IPS-11a (cell line): ENCODE results near the gene HDC.

Experiments used
- H3K4me3 ChIP-seq: one replicate; pipeline ENCODE4 v1.5.1; 2013; ENCODE audit warnings: low read depth, low read length, control low read depth

Gene HDC, protein sequence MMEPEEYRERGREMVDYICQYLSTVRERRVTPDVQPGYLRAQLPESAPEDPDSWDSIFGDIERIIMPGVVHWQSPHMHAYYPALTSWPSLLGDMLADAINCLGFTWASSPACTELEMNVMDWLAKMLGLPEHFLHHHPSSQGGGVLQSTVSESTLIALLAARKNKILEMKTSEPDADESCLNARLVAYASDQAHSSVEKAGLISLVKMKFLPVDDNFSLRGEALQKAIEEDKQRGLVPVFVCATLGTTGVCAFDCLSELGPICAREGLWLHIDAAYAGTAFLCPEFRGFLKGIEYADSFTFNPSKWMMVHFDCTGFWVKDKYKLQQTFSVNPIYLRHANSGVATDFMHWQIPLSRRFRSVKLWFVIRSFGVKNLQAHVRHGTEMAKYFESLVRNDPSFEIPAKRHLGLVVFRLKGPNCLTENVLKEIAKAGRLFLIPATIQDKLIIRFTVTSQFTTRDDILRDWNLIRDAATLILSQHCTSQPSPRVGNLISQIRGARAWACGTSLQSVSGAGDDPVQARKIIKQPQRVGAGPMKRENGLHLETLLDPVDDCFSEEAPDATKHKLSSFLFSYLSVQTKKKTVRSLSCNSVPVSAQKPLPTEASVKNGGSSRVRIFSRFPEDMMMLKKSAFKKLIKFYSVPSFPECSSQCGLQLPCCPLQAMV

DNA sequence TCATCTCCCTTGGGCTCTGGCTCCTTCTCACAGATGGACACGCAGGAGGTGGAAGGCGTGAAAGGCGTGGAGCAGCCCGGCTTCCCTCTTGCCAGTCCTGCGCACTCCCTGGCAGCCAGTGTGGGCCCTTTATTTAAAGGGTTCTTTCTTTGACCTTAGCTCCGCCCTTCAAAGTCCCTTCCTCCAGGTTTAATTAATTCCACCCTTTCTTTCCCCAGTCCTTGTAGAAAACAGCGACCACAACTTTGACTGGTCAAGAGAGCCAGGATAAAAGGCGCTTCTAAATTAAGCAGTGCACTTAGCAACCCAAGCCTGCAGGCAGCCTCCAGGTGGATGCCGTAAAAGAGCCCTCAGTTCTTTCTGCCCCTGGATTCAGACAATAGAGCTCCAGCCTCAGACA, at the start of gene HDC:
HDC (minus strand) TSS at position 107 of the 400 bp plus-strand sequence; CDS start at position 4, 103 bp downstream.
- H3K4me3 ChIP-seq, result no peak within 1 kb of the TSS

DNA sequence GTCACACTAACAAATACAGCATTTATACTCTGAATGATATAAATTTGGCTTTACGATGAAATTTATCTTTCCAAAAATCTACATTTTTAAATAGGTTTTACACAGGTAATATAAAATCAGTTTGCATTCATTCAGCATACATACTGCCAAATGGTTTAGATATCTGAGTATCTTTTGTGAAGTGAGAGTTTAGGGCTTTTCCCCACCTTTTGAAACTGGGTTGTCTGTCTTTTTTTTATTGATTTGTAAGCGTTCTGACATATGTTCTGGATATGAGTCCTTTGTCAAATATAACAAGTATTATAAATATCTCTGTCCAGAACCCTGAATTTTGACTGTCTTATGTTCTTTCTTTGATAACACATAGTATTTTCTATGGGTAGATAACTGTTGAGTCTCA, 47.1 kb upstream of the HDC start:
- no peak overlapping the region for H3K4me3 ChIP-seq

DNA sequence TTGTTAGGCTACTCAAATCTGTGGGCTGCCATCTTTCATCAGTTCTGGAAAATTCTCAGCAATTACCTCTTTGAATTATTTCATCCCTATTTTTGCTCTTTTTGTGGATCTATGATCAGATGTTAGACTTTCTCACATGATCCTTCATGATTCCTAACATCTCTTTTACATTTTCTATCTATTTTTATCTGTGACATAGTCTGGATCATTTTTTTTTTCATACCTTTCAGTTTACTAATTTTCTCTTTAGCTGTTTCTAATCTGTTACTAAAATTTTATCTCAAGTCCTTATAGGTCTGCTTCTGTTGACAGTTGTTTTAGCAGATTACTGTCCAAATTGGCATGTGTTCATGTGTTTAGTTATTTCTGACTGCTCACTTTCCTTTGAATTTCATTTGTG, 42.3 kb upstream of the HDC start:
- H3K4me3 ChIP-seq, result no peak overlapping the region

DNA sequence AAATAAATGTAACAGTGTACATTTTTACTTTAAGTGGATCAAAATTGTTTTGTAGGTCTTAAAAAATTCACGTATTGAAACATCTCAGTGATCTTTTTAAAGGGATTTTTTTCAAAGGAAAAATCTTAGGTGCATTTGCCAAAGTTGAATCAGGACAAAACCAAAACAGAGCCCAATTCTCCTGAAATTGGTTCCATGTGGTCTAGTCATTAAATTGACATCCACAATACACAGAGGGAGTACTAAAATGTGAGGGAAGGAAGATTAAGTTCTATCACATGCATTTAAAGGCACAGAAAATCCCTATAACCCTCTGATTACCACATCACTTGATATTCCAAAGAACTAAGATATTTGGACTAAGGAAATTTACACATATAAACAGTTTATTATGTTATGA, 39.3 kb upstream of the HDC start:
- H3K4me3 ChIP-seq, result no peak overlapping the region

DNA sequence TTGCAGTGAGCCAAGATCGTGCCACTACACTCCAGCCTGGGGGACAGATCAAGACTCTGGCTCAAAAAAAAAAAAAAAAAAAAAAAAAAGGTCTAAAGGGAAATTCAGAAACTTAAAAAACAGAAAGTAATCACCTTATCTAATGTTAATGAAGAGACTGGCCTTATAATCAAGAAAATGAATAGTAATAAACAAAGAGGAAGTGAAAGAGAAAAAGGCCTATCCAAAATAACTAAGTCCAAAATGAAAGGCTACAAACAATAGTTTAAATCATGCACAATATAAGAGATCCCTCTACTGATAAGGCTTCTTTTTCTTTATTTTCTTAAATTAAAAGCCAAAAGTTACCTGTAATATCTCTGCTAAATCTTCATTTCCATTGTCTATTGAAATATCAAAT, 37.1 kb upstream of the HDC start:
- no peak overlapping the region for H3K4me3 ChIP-seq

DNA sequence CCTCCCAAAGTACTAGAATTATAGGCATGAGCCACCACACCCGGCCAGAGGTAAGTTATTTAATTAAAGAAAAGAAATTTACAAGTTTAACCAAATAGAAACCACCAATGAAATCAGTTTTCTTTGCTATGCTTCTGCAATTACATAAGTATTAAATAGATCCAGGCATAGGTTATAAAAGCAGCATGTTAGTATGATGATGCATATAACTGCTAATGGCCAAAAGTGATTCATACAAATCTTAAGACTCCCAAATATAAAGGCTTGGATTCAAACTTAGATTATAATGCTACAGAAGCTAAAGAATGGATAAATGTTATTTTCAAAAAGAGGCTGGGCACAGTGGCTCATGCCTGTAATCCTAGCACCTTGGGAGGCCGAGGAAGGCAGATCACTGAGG, 32.8 kb upstream of the HDC start:
- no peak overlapping the region for H3K4me3 ChIP-seq

DNA sequence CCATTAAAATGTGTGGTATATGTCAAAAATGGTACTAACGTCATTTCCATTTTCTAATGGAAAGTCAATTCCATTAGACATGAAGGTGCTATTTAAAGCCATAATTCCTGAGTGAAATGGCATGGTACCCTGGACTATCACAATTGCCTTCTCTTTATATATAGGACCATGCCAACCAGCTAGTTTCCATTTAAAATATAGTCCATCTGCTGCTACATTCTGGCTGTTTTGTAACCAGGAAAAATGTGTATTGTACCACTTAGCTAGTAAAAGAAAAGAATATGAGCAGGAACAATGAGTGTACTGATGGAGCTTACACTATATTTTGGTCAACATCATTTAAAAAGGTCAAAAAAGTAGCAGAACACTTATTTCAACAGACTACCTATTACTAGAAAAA, 30.4 kb upstream of the HDC start:
- H3K4me3 ChIP-seq, result no peak overlapping the region

DNA sequence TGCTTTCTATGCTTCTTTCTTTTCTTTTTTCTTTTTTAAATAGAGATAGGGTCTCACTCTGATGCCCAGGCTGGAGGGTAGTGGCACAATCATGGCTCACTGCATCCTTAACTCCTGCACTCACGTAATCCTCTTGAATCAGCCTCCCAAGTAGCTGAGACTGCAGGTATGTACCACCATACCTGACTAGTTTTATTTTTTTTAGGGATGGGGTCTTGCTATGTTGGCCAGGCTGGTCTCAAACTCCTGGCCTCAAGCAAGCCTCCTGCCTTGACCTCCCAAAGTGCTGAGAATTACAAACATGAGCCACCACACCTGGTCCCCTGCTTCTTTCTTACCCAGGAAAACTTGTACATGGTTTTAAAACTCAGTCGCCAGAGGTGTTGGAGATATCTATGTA, 24.2 kb upstream of the HDC start:
- no peak overlapping the region for H3K4me3 ChIP-seq

DNA sequence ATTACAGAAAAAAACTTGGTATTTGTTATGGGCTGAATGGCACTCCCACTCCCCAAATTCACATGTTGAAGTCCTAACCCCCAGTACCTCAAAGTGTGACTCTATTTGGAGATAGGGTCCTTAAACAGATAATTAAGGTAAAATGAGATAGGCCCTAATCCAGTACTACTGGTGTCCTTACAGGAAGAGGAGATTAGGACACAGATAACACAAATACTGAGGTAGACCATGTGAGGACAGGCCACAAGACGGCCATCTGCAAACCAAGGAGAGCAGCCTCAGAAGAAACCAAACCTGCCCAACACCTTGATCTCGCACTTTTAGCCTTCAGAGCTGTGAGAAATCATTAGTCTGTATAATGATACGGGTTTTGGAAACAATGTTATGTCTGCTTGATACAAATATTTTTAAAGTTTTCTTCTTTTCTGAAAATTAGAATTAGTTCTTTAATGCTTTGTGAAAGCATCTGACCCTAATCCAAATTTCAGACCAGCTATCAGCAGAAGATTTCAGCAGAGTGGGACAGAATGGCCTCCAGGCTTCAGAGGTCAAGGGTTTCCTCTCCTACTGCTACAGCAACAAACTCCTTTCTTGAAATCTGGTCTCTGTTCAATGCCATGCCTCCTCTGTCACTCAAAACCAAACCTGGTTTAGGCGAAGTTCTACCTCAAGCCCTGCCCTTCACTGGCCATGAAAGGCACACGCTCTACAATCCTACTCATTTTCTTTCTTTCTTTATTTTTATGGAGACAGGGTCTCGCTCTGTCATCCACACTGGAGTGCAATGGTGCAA, 22.0 kb upstream of the HDC start:
- no peak overlapping the region for H3K4me3 ChIP-seq

DNA sequence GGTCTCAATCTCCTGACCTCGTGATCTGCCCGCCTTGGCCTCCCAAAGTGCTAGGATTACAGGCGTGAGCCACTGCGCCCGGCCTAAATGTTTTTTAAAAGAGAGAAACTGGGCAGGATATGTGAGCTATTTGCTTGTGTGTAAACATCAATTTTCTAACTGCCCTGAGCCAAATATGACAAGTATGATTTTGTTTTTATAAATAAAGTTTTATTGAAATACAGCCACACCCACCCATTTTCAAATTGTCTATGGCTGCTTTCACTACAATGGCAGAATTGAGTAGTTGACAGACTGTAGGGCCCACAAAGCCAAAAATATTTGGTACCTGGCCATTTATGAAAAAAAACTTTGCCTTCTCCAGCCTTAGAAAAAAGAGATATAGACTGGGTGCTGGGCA, 15.9 kb upstream of the HDC start:
- H3K4me3 ChIP-seq, result no peak overlapping the region

DNA sequence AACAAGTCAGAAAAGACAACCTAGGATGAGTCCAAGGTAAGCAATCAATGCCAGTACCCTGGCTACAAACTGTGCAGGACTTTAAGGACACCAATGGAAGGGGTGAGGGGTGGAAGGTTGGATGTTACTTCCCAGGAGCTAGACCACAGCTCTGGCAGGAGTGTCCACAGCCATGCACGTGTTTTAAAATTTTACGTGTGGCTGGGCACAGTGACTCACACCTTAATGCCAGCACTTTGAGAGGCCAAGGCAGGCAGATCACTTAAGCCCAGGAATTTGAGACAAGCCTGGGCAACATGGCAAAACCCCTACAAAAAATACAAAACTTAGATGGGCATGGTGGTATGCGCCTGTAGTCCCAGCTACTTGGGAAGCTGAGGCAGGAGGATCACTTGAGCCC, 14.7 kb upstream of the HDC start:
- H3K4me3 ChIP-seq, result no peak overlapping the region

DNA sequence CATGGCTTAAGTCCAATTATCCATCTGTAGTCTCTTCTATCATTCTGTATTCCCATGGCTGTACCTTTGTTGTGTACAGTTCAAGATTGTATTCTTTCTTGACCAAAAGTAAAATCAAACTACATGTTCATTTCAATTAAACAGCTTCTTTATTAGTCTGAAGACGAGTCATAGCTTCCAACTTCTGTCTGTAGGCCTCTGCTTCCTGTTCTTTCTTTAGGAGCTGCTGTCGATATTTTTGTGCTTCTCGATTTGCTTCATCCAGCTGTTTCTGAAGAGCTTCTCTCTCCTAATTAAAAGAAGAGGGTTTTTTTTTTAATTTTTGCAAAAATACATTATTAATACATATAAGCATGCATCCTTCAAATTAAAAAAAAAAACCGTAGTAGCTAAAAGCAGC, 13.0 kb upstream of the HDC start:
- H3K4me3 ChIP-seq, result no peak overlapping the region

DNA sequence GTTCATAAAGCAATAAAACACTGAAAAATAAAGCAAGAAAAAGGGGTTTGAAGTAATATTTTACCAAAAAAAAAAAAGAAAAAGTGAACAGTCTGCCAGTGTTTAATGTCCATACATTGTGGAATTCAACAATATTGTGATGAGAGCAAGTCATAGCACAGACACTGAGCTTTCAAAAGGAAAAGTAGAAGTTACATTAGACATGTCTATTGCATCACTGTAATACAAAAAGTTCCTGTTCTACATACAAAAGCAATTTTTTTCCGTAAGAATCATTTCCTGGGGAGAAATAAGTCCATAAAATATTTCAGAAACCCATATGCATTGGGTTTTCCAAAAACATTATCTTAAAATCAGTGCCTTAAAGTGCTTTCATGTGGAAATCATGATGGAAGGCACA, 11.8 kb upstream of the HDC start:
- H3K4me3 ChIP-seq, result no peak overlapping the region

DNA sequence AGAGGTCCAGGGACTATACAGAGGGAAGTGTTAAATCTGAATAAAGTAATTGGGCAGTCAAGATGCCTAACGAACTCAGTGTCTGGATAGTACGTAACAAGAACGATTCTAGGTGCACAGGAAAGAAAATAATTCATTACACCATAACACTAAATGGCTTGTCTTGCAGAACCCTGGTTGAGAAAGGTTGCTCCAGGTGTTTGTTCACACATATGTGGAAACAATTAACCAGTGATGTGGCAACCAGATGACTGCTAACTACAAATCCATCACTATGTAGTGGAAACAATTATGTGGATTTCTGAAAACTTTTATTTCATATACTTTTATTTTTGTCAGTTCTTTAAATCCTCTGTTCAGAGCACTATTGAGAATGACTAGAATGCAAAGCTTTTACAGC, 10.4 kb upstream of the HDC start:
- H3K4me3 ChIP-seq, result no peak overlapping the region

DNA sequence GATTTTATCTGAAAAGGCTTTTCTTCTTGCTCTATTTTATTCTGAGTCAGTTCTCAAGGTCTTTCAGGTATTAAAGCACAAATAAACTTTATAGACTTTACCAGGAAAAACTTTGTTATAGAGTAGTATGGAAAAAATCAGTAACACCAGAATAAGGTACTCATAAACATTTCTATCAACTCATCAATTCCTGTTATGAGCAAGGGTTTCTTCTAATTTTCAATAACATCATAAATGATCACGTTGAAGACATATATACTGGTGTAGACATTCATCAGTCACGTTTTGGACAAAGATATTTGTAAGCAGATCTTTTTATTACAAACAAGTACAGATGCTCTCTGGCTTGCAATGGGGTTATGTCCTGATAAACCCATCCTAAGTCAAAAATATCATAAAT, 9.6 kb upstream of the HDC start:
- no peak overlapping the region for H3K4me3 ChIP-seq

DNA sequence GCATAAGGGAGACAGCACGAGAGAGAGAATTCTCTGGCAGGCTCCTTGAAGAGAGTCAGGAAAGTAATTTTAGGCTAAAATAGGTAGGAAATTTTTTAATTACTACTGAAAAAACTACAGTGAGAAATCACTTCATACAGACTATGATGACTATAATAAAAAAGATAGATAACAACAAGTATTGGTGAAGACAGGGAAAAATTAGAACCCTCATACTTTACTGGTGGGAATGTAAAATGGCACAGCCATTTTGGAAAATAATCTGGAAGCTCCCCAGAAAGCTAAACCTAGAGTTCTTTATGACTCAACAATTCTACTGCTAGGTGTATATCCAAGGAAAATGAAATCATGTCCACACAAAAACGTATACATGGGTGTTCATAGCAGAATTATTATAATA, 2.1 kb upstream of the HDC start:
- no peak overlapping the region for H3K4me3 ChIP-seq

DNA sequence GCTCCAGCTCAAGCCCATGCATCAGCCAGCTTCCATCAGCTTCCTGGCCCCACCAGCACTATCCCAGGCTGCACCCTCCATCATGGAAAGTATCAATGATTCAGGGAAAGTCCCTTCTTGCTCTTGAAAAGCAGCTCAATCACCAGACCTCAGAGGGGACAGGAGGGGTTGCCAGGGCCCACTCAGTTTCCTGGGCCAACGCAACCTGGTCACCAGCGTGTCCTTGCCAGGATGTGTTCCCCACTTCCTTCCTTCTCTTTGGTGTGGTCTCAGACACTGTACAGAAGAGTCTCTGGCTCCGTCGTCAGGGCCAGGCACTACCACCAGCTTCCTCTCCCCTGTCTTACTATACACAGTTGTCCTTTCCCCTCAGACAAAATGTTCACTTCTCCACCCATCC, 3.0 kb downstream of the HDC start:
- no peak overlapping the region for H3K4me3 ChIP-seq

DNA sequence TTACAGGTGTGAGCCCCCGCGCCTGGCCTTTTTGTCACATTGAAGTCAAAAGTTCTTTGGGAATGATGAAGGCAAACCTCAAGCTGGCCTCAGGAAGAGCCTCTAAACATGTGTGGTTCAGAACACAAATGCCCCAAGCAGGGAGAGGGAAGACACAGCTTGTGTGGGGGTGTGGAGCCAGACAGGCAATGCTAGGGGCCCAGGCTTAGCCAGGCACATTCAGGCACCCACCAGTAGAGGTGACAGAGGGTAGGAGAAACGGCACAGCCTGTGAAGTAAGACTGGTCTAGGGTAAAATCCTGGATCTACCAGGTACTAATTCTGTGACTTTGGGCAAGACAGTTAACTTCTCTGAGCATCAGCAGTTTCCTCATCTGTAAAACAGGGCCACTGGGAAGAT, 3.5 kb downstream of the HDC start:
- H3K4me3 ChIP-seq, result no peak overlapping the region

DNA sequence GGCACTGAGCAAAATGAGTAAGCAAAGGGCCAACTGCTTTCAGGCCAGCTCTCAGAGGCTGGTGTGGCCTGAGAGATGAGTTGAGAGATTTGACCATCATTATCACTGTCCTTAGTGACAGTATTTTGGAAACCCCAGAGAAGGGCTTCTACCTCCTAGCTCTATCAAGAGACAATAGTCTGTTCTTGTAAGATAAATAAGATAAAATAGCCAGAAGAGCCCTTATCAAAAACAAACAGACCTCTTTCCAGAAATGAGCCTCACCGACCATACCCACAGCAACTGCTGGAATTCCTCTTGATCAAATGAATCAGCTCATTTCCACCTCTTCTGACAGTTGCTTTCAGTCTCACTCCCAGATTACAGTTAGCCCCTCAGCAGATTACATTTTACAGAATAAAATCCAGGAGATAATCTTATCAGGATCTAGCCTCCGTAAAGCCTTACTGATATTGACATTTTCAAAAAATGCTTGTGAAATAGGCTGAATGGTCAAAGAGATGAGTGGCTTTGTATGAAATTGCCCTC, 4.5 kb downstream of the HDC start:
- H3K4me3 ChIP-seq, result no peak overlapping the region

DNA sequence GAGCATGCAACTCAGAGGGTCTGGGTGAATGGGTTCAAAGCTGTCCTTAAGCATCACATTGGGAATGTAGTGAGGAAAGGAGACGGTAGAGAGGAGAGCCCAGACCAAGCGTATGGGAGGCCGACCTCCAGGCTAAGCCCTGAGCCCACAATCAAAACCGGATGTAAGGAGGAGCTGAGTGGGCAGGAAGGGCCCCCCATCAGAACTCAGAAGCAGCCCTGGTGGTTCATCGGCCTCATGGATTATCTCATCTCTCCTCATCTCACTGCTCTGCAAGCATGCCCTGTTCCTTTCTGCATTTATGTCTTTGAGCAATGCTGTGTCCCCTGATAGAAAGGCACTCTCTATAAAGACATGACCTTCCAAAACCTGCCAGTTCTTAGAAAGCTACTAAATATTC, 6.2 kb downstream of the HDC start:
- H3K4me3 ChIP-seq, result no peak overlapping the region

DNA sequence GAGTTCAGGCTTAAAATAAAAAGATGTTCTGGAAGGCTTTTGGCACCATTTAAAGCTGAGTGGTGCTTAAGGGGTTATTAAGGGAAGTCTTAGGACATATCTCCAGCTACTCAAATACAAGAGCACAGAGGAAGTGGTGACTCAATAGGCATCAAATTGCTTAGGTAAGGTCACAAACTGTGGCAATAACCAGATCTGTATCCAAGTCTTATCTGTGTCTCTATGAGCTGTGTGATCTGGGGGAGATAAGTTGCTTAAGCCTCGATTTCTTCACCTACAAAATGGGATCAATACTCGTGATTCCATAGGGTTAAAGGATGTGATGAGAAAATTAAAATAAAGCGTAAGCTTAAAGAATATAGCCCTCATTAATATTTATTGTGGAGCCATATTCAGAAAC, 7.6 kb downstream of the HDC start:
- H3K4me3 ChIP-seq, result no peak overlapping the region

DNA sequence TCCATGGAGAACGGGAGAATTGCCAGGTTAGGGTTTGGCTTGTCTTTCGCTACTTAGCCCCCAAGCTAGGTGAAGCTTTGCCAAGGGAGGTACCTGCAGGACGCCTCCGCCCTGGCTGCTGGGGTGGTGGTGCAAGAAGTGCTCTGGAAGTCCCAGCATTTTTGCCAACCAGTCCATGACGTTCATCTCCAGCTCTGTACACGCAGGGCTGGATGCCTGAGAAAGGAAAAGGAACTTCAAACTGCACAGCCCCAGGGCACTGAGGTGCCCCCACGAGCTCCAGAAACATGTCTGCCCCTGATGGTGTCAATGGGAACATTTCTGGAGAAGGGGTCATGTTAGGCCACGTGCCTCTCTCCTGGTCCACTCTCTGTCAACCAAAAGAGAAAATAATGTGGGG, 8.2 kb downstream of the HDC start:
- H3K4me3 ChIP-seq, result no peak overlapping the region
